ENCODE measurements around the gene STEAP2.

STEAP2 gene

GRCh38 chr7:90194911-90195809 is 16.4 kb upstream of the STEAP2 start:
- no peak for DNase-seq

GRCh38 chr7:90201500-90202195 is 9.9 kb upstream of the STEAP2 start:
- DNase-seq: no peak

GRCh38 chr7:90207956-90208355 is 3.6 kb upstream of the STEAP2 start:
- no peak for DNase-seq

GRCh38 chr7:90209776-90210175 is 1.8 kb upstream of the STEAP2 start:
- no peak for DNase-seq

- DNase-seq: no peak
Observed at GRCh38 chr7:90210475-90210874, 1.1 kb upstream of the STEAP2 start.

GRCh38 chr7:90210981-90211380 is 559 bp upstream of the STEAP2 start:
- no peak for DNase-seq

GRCh38 chr7:90212149-90212495 is 582 bp downstream of the STEAP2 start:
- no peak for DNase-seq

GRCh38 chr7:90213521-90213920 is 2.0 kb downstream of the STEAP2 start:
- no peak for DNase-seq

GRCh38 chr7:90216080-90216674 is 4.6 kb downstream of the STEAP2 start:
- DNase-seq: no peak

- DNase-seq: no peak
Observed at GRCh38 chr7:90216771-90217170, 5.2 kb downstream of the STEAP2 start.

GRCh38 chr7:90222390-90222789 is 10.8 kb downstream of the STEAP2 start:
- no peak for DNase-seq

GRCh38 chr7:90222811-90223725 is 11.5 kb downstream of the STEAP2 start:
- DNase-seq: no peak

- DNase-seq: no peak
Observed at GRCh38 chr7:90224195-90224594, 12.7 kb downstream of the STEAP2 start.

GRCh38 chr7:90225181-90225580 is 13.6 kb downstream of the STEAP2 start:
- DNase-seq: no peak

- DNase-seq: no peak
Observed at GRCh38 chr7:90225601-90226000, 14.1 kb downstream of the STEAP2 start.

GRCh38 chr7:90227259-90227658 is 15.7 kb downstream of the STEAP2 start:
- DNase-seq: no peak

GRCh38 chr7:90229682-90230081 is 18.1 kb downstream of the STEAP2 start:
- DNase-seq: no peak

- no peak for DNase-seq
Observed at GRCh38 chr7:90230834-90231233, 19.3 kb downstream of the STEAP2 start.

- DNase-seq: no peak
Observed at GRCh38 chr7:90231304-90231703, 19.8 kb downstream of the STEAP2 start.

- DNase-seq: no peak
Observed at GRCh38 chr7:90232430-90232829, 20.9 kb downstream of the STEAP2 start.

- no peak for DNase-seq
Observed at GRCh38 chr7:90233569-90233968, 22.0 kb downstream of the STEAP2 start.

- no peak for DNase-seq
Observed at GRCh38 chr7:90236721-90237289, 25.3 kb downstream of the STEAP2 start.

GRCh38 chr7:90238022-90238421 is 26.5 kb downstream of the STEAP2 start:
- DNase-seq: no peak
